Measurements from ENCODE around the gene PCDHGB7.

The PCDHGB7 gene

GRCh38 chr5:141383345-141383744 is 34.1 kb upstream of the PCDHGB7 start:
- TF ChIP-seq, protein P1, sequence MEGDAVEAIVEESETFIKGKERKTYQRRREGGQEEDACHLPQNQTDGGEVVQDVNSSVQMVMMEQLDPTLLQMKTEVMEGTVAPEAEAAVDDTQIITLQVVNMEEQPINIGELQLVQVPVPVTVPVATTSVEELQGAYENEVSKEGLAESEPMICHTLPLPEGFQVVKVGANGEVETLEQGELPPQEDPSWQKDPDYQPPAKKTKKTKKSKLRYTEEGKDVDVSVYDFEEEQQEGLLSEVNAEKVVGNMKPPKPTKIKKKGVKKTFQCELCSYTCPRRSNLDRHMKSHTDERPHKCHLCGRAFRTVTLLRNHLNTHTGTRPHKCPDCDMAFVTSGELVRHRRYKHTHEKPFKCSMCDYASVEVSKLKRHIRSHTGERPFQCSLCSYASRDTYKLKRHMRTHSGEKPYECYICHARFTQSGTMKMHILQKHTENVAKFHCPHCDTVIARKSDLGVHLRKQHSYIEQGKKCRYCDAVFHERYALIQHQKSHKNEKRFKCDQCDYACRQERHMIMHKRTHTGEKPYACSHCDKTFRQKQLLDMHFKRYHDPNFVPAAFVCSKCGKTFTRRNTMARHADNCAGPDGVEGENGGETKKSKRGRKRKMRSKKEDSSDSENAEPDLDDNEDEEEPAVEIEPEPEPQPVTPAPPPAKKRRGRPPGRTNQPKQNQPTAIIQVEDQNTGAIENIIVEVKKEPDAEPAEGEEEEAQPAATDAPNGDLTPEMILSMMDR (IDR thresholded peaks at IDR 0.05): no peak

- TF ChIP-seq, protein P1 (IDR thresholded peaks at IDR 0.05): no peak
Observed at GRCh38 chr5:141384471-141385267, 32.8 kb upstream of the PCDHGB7 start.

DNA sequence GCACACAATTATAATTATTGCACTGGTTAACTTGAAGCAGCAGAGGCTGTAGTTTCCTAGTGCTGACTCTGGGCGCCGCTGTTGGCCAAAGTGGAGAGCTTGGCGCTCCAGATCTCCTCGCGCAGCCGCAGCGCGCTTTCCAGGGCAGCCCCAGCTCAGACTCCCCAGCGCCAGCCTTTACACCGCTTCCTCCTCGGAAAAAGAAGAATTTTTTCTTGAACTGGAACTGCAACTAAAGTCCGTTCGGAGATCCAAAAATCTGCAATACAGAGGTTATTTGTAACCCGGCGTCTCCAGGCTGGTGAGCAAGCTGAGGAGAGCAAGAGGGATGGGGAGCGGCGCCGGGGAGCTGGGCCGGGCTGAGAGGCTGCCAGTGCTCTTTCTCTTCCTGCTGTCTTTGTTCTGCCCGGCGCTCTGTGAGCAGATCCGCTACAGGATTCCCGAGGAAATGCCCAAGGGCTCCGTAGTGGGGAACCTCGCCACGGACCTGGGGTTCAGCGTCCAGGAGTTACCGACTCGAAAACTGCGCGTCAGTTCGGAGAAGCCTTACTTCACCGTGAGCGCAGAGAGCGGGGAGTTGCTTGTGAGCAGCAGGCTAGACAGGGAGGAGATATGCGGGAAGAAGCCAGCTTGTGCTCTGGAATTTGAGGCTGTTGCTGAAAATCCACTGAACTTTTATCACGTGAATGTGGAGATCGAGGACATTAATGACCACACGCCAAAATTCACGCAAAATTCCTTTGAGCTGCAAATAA is 29.7 kb upstream of the PCDHGB7 start, which contains the start of gene PCDHGB4:
TSS of gene PCDHGB4 (plus strand) at position 142 of the 755 bp plus-strand sequence. CDS start at position 329, 187 bp downstream.
- TF ChIP-seq, protein P1 (IDR thresholded peaks at IDR 0.05): peak; percentile 46

GRCh38 chr5:141388661-141389060 is 28.8 kb upstream of the PCDHGB7 start:
- TF ChIP-seq, protein P1 (IDR thresholded peaks at IDR 0.05): no peak

DNA sequence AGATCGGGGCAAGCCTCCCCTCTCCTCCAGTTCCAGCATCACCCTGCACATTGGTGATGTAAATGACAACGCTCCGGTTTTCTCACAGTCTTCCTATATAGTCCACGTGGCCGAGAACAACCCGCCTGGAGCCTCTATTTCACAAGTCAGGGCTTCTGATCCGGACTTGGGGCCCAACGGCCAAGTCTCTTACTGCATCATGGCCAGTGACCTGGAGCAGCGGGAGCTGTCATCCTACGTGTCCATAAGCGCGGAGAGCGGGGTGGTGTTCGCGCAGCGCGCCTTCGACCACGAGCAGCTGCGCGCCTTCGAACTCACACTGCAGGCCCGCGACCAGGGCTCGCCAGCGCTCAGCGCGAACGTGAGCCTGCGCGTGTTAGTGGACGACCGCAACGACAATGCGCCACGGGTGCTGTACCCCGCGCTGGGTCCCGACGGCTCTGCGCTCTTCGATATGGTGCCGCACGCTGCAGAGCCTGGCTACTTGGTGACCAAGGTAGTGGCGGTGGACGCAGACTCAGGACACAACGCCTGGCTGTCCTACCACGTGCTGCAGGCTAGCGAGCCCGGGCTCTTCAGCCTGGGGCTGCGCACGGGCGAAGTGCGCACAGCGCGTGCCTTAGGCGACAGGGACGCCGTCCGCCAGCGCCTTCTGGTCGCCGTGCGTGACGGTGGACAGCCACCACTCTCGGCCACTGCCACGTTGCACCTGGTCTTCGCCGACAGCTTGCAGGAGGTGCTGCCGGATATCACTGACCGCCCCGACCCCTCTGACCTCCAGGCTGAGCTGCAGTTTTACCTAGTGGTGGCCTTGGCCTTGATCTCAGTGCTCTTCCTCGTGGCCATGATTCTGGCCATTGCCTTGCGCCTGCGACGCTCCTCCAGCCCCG is 28.1 kb upstream of the PCDHGB7 start:
- TF ChIP-seq, protein P1 (IDR thresholded peaks at IDR 0.05): no peak

DNA sequence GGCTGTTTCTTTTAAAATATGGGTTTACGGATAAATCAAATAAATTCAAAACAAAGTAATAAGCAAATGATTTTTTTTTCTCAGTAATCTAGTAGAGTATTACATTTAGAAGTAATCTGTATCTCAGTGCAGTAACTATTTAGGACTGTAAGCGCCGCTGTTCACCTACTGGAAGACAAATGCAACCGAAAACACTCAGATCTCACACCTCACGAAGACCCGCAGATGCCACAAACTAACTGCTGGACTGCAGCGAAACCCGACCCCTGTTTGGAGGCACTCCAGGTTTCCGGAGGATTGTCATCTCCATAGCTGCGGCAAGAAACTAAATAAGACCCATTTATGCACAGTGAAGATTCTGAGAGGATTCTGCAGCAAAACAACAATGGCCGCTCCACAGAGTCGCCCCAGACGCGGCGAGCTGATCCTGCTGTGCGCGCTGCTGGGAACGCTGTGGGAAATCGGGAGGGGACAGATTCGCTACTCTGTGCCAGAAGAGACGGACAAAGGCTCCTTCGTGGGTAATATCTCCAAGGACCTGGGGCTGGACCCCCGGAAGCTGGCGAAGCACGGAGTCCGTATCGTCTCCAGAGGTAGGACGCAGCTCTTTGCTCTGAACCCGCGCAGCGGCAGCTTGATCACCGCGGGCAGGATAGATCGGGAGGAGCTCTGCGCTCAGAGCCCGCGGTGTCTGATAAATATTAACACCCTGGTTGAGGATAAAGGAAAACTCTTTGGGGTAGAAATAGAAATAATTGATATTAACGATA is 24.9 kb upstream of the PCDHGB7 start, which contains the start of gene PCDHGA8:
TSS of gene PCDHGA8 (plus strand) at position 205 of the 770 bp plus-strand sequence. CDS start at position 386, 181 bp downstream.
- TF ChIP-seq, protein P1 (IDR thresholded peaks at IDR 0.05): peak; percentile 41; the same call in 1 of the 2 replicates

Data from LNCAP (cell line).